Measurements from ENCODE around the gene WSCD2.

DNA sequence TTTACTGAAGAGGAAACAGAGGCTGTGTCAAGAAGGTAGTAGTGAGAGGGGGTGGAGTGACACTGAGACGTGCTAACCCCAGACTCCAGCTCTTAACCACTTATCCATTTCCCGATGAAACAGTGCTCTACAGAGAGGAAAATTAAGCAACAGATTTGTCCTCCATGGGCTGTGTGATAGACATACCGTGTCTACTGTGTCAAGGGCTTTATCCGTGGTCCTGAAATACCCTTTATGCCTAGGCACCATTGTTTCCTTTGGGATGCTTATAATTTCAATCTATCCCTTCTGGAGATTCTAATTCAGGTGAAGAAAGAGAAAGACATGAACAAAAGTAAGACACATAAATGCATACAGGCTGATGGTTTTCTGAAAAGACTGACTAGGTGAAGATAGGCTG is 138.4 kb downstream of the WSCD2 start:
- TF ChIP-seq POLR2A (IDR thresholded peaks at IDR 0.05; ENCODE audit: low read depth, low read length) (no peak), CTCF (conservative IDR thresholded peaks at IDR 0.05; ENCODE audit: low read depth, low read length) (no peak), MAFK (IDR thresholded peaks at IDR 0.05; ENCODE audit: low read depth, low read length) (no peak), MXI1 (IDR thresholded peaks at IDR 0.05; ENCODE audit: borderline replicate concordance, low read depth, low read length) (no peak), BHLHE40 (IDR thresholded peaks at IDR 0.05; ENCODE audit: low read depth, low read length) (no peak)
- TF ChIP-seq, protein P1, sequence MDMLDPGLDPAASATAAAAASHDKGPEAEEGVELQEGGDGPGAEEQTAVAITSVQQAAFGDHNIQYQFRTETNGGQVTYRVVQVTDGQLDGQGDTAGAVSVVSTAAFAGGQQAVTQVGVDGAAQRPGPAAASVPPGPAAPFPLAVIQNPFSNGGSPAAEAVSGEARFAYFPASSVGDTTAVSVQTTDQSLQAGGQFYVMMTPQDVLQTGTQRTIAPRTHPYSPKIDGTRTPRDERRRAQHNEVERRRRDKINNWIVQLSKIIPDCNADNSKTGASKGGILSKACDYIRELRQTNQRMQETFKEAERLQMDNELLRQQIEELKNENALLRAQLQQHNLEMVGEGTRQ (IDR thresholded peaks at IDR 0.05; ENCODE audit: low read depth, low read length), result no peak

Data from IMR-90 (cell line).